Bronchial epithelial cell (primary cell): ENCODE data around the gene DIAPH3. TPM values are rescaled to one million over a fixed set of nuclear protein-coding genes. Genes with fewer than 3 reads are reported as not detected.

Source experiments
- DNase-seq: peaks from one replicate; pipeline ENCODE4 v3.0.0-alpha.2; 2010; ENCODE audit warnings: low read depth
- FAIRE-seq: peaks from 2 replicates; lab custom pipeline; 2011; peaks lifted over from hg19 to GRCh38; lab: Jason Lieb, UNC
- H3K27me3 ChIP-seq: 2 replicates; pipeline ENCODE4 v1.5.1; 2011; ENCODE audit warnings: low read length; ENCODE audit not compliant: control insufficient read depth, insufficient read depth
- H3K36me3 ChIP-seq: 2 replicates; pipeline ENCODE4 v1.5.1; 2011; ENCODE audit warnings: low read length; ENCODE audit not compliant: control insufficient read depth, insufficient read depth
- H3K4me3 ChIP-seq: 2 replicates; pipeline ENCODE4 v1.5.1; 2011; ENCODE audit warnings: mild to moderate bottlenecking, low read depth, low read length, control low read depth
- total RNA-seq: library from RNA; depleted of rRNA; stranded (reverse); fragments of >200 nt; gene quantifications from 2 replicates; pipeline ENCODE4 v1.2.1, GENCODE V29; 2014
- TF ChIP-seq, protein P1 (sequence below): IDR thresholded peaks from 2 replicates; pipeline ENCODE4 v1.5.1; 2011; ENCODE audit warnings: mild to moderate bottlenecking, moderate library complexity, low read length, control low read depth, inconsistent platforms; ENCODE audit not compliant: insufficient read depth, severe bottlenecking

Gene DIAPH3
- total RNA-seq, 1 donor from 2014 or later: 0.26 TPM

DNA sequence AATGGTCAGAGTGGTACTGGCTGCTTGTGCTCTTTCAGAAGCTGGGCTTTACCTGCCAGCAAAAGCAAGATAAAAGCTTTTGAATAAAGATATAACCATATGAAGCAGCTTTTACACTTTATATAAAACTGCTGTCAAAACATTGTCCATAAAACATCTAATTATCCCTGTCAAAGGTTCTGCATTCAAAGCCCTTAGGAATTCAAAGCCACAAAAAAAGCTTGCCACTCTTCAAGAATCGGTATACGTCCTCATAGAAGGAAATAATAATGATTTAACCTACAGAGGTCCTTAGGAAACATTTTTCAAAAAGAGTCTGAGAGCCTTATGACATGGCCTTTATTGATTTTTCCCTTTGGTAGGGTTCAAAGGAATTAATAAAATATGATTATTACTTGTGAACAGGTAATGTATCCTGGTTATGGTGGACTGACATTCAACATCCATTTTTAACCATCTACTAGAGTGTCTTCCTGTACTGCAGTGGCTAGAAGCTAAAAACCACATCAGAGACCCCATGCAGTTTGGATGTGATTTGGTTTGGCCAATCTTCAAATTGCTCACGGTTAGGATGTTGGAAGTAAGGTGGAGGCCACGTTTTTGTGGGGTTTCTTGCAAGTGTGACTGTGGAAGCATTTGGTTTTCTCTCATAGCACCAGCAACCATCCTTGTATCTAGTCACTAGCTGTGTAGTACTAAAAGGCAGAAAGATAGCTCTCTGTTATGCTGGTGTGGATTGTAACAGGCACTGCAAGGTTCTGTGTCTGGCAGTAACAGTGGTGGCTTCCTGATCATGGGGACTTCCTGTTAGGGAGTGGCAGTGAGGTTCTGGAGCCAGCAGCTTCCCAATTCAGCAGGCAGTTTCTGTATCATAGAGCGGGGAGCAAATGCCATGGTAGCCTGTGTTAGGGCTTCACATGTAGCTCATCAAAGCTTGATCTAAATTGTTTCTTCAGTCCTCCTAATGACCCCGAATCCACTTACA, 441.5 kb downstream of the DIAPH3 start:
- FAIRE-seq (no peak), DNase-seq (no peak)
- Histone ChIP-seq H3K36me3 (no peaks in the 10 kb centered on the region), H3K4me3 (no peak overlapping the region), H3K27me3 (no peaks in the 10 kb centered on the region)
- TF ChIP-seq, protein P1, sequence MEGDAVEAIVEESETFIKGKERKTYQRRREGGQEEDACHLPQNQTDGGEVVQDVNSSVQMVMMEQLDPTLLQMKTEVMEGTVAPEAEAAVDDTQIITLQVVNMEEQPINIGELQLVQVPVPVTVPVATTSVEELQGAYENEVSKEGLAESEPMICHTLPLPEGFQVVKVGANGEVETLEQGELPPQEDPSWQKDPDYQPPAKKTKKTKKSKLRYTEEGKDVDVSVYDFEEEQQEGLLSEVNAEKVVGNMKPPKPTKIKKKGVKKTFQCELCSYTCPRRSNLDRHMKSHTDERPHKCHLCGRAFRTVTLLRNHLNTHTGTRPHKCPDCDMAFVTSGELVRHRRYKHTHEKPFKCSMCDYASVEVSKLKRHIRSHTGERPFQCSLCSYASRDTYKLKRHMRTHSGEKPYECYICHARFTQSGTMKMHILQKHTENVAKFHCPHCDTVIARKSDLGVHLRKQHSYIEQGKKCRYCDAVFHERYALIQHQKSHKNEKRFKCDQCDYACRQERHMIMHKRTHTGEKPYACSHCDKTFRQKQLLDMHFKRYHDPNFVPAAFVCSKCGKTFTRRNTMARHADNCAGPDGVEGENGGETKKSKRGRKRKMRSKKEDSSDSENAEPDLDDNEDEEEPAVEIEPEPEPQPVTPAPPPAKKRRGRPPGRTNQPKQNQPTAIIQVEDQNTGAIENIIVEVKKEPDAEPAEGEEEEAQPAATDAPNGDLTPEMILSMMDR: no peak

DNA sequence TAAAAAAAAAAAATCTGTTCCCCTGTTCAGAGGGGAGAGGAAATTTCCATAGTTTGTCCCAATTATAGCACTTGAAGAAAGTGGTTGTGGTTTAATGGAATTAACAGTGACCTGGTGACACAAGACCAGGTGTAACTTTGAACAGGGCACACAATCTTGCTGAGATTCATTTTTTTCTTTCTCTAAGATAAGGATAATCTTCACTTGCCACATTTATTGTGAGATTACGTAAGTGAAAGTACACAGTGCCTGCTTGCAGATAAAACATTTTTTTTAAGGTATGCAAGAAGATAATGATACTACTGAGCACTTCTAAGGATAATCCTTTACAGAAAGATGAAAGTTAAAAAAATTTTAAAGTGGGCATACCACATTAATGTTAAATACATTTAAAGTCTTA, 448.1 kb downstream of the DIAPH3 start:
- Histone ChIP-seq H3K27me3 (no peaks in the 10 kb centered on the region), H3K4me3 (no peak overlapping the region), H3K36me3 (no peaks in the 10 kb centered on the region)
- FAIRE-seq (no peak), DNase-seq (no peak)
- TF ChIP-seq, protein P1: no peak

DNA sequence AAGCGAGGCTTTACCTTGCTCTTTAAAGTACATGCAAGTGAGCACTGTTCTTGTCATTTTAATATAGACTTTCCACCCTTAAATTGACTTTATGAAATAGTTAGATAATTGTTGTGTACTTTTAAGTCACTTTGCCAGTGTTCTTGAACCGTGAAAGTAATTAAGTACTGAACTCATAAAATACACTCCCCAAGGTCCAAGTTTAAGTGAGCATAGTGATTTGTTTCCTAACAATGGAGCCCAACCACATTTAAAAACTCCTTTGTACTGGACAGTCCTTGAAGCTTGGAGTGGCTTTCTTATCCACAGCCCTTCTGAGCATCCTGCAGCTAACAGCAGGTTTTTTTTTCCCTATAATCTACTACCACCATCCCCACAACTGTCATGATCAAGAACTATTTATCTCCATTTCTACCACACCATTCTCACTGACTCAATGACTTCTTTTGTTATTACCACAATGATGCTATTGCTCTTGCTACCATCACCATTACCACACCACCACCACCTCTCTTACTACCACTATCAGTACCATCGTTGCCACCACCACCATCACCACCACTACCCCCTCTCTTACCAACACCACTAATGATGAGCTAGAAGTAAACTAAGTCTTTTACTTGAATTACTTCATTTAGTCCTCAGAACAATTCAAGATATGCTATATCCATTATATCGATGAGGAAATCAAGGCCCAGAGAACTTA, 452.6 kb downstream of the DIAPH3 start:
- H3K27me3 ChIP-seq: no peaks in the 10 kb centered on the region
- peak; percentile 13 for FAIRE-seq
- TF ChIP-seq, protein P1: no peak

DNA sequence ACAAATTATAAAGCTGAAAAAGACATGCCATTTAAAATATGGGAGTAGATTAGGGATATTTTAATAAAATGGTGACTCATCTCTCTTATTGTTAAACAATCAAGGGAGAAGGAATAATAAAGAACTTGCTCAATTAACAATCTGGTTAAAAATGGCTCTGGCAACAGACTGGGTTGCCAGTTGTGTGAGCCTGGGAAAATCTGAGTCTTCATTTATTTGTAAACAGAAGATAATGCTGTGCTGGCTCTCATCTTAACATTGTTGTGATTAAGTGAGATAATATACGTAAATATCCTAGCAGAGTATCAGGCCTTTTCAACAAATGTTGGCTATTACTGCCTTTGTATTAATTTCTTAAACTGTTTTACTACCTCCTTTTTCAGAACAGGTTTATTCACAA, 453.3 kb downstream of the DIAPH3 start:
- DNase-seq (no peak), FAIRE-seq (no peak)
- Histone ChIP-seq H3K36me3 (no peaks in the 10 kb centered on the region), H3K27me3 (no peaks in the 10 kb centered on the region), H3K4me3 (no peak overlapping the region)
- TF ChIP-seq, protein P1: no peak

More for the DNA sequence above, 452.6 kb downstream of the DIAPH3 start:
- no peak for DNase-seq
- H3K36me3 ChIP-seq: no peaks in the 10 kb centered on the region
- H3K4me3 ChIP-seq: no peak overlapping the region

DNA sequence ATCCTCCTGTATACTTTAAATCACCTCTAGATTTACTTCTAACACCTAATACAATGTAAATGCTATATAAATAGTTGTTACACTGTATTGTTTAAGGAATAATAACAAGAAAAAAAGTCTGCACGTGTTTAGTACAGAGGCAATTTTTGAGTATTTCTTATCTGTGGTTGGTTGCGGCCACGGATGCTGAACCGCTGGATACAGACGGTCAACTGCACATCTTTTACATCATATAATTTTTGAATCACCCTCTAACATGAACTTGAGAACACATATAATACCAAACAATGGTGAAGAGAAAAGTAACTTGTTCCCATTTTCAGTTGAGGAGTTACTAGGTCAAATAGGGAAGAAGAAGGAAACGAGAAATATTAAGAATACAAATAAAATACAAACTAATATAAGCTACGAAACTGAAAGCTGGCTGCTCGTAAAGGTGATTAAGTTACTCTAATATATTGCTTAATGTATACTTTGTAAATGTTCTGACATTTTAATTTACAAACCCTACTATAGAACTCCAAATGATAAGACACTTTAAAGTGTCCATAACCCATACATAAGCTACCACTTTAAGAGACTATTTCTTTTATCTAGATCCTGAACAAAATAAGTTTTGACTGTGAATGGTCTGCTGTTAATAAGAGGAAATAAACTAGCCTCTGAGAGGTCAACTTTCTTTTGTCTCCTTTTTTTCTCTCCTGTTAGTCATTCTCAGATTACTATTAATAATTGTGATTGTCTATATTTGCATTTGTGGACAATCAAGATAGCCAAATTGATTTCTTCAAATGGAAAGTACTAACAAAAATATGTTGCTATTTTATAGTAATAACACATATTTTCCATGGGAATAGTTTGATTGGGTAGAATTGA, 457.4 kb downstream of the DIAPH3 start:
- Histone ChIP-seq H3K4me3 (no peak overlapping the region), H3K27me3 (no peaks in the 10 kb centered on the region), H3K36me3 (no peaks in the 10 kb centered on the region)
- TF ChIP-seq, protein P1: no peak
- FAIRE-seq (no peak), DNase-seq (no peak)
